Testis (tissue), 2 donors: Measurements from ENCODE around the gene IVL.

ENCODE experiments used
- CTCF ChIP-seq, 3 experiments: fragments of 450-650 bp in 2 of 3; fragments of 200-600 bp in 1 of 3; sonication (generic) in 1 of 3; IDR thresholded peaks; one replicate each; pipeline ENCODE4 v1.5.1; 2016 to 2019; ENCODE audit warnings: antibody characterized with exemption in 3 of 3, mild to moderate bottlenecking in 2 of 3, moderate library complexity in 1 of 3
- POLR2A ChIP-seq: fragments of 450-650 bp; IDR thresholded peaks from one replicate; pipeline ENCODE4 v1.6.1; 2017; ENCODE audit warnings: antibody characterized with exemption, mild to moderate bottlenecking, moderate library complexity

- no peak for TF ChIP-seq CTCF (IDR thresholded peaks at IDR 0.05)
- TF ChIP-seq POLR2A, result no peak
Observed at GRCh38 chr1:152899883-152900282, 8.5 kb upstream of the IVL start.
